GM21786 (cell line): ENCODE measurements around the gene FBXW8.

Source experiments
- ATAC-seq: cut with Tn5 transposase; IDR thresholded peaks from one replicate; pipeline ENCODE4 v1.9.1; 2021; ENCODE audit not compliant: unreplicated experiment

Gene FBXW8, protein sequence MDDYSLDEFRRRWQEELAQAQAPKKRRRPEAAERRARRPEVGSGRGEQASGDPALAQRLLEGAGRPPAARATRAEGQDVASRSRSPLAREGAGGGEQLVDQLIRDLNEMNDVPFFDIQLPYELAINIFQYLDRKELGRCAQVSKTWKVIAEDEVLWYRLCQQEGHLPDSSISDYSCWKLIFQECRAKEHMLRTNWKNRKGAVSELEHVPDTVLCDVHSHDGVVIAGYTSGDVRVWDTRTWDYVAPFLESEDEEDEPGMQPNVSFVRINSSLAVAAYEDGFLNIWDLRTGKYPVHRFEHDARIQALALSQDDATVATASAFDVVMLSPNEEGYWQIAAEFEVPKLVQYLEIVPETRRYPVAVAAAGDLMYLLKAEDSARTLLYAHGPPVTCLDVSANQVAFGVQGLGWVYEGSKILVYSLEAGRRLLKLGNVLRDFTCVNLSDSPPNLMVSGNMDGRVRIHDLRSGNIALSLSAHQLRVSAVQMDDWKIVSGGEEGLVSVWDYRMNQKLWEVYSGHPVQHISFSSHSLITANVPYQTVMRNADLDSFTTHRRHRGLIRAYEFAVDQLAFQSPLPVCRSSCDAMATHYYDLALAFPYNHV

GRCh38 chr12:116910645-116911451, at the start of gene FBXW8:
Gene FBXW8 (plus strand): TSS chr12:116910950. CDS start chr12:116911038, 88 bp downstream.
- peak; percentile 91 for ATAC-seq

DNA sequence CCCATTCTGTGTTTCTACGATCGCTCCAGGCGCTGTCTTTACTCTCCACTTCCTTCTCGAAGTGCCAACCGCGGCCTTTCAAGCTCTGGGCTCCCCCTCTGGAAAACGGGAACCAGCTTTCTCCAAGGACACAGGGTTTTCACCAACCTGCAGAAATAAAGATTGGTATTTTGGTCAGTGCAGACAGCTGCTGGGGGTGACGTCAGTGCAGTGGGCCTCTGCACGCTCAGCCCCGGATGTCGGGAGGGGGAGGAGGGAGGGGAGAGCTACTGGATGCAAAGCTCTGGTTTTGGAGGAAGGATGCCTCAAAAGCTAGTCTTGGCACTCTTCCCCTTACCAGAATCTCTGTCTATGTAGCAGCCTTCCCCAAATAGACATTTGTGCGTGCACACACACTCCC, 49.4 kb upstream of the FBXW8 start:
- peak; percentile 77 for ATAC-seq

DNA sequence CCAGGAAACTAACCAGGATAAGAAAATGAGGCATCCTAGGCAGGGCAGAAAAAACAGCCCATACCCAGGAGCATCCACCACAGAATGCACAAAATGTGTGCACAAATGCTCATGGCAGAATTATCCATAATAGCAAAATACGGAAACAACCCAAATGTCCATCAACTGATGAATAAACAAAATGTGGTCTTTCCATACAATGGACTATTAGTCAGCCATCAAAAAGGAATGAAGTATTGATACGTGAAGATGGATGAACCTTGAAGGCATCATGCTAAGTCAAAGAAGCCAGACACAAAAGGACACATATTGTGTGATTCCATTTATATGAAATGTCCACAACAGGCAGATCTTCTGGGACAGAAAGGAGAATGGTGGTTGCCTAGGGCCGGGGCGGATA, 48.6 kb upstream of the FBXW8 start:
- no peak for ATAC-seq

DNA sequence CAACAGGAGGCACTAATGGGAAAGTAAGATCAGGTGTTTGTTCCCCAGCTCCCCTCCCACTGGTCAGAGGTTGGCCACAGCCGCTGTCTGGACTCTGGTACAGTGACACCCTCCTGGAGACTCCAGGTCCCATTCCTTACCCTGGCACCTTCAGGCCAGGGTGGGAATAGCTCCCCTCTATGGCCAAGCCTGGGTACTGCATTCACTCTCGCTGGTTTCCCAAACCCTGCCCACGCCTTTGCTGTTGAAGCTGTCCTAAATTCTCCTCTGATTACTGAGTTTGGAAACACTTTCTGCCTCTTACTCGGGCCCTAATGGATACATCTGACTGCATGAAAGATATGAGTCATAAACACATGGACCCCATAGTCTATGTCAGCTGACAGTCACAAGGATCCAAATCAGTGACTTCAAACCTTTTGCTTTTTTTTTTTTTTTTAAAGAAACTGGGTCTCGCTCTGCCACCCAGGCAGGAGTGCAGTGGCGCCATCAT, 47.4 kb upstream of the FBXW8 start:
- ATAC-seq: no peak

GRCh38 chr12:116864371-116865160, 46.2 kb upstream of the FBXW8 start:
- ATAC-seq: no peak

DNA sequence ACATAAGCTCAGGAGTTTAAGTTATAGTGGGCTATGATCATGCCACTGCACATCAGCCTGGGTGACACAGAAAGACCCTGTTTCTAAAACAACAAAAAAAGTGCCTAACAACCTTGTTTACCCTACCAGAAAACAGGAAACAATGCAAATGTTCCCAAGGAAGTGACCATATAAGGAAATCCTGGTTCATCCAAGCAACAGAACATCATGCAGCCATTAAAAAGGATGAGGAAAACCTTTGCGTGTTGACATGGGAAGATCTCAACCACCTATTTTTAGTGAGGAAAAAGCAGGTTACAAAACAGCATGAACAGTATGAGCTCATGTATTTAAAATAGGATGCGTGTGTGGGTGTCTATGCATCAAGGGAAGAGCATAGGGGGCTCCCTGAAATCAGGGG, 43.2 kb upstream of the FBXW8 start:
- no peak for ATAC-seq

- ATAC-seq: no peak
Measured at GRCh38 chr12:116870306-116870705, 40.4 kb upstream of the FBXW8 start.

GRCh38 chr12:116874324-116874995, 36.3 kb upstream of the FBXW8 start:
- ATAC-seq: no peak

GRCh38 chr12:116876151-116876869, 34.4 kb upstream of the FBXW8 start:
- ATAC-seq: no peak

- ATAC-seq: no peak
Measured at GRCh38 chr12:116878567-116879508, 31.9 kb upstream of the FBXW8 start.

- no peak for ATAC-seq
Measured at GRCh38 chr12:116879509-116880212, 31.1 kb upstream of the FBXW8 start.

DNA sequence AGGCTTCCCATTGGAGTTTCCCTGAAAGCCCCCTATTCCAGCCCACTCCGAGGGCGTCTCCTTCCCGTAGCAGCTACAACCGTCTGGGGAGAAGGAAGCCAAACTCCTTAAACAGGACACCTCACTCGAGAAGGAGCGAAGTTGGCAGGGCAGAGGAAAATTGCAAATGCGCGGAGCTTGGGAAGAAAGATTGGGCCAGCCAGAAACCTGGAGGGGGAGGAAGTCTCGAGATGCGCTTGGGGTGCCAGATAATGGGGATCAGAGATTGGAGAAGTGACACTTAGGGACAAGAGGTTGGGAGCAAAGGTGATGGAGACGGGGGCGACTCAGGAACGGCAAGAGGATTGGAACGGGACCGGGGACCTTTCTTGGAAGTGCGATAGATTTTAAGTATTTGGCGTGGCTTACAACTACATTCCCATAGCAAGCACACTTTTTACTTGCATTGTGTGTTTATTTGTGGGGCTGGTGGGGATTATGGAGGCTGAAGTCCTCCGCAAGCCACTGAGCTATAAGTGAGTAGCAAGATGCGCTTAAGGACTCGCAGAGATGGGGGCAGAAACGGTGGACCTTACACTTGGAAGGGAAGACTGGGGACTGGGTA, 30.4 kb upstream of the FBXW8 start:
- ATAC-seq: no peak

DNA sequence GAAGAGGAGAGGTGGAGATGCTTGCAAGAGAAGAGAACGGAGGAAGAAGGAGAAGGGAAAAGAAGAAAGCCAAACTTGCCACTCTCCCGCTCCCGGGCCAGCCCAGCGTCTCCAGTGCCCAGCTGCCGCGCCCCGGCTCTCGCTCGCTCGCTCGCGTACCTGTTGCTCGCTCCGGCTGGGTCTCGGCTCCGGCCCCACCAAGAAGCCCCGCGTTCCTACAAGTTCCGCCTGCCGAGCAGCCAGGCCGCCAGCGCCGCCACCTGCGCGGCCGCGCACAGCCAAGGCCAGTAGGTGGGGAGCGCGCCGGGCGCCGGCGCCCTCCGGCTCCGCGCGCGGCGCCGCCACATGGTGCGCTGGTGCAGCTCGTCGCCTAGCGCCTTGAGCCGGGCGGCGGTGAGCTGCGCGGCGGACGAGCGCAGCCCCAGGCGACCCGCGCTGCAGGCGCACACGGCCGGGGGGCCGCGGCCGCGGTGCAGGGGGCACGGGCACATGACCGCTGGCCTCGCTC, 29.9 kb upstream of the FBXW8 start:
- ATAC-seq: no peak

DNA sequence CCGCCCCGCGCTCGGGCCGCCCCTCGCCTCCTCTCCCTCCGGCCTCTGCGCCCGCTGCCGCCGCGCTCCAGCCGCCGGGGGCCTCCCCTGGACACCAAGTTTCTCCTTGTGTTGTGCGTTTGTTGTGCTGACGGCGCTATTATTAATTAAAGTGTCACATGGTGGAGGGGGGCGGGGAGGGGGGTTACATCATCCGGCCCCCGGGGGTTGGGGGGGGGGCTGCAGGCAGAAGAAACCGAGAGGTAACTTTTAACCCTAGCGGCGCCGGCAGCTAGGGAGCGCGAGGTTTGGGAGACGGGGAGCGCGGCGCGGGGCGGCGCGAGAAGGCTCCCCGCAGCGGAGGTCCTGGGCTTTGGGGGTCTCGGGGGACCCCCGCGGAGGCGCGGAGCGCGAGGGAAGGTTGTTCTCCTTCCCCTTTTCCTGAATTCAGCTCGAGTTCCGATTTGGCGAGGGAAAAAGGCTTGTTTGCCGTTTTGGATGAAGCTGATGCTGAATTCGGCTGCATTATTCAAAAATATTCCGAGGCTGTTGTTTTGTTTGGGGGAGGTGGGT, 29.3 kb upstream of the FBXW8 start, which contains the start of gene HRK:
TSS of gene HRK (minus strand) at position 117 of the 552 bp plus-strand sequence. CDS start 134 bp downstream, outside the sequence.
- ATAC-seq: no peak

DNA sequence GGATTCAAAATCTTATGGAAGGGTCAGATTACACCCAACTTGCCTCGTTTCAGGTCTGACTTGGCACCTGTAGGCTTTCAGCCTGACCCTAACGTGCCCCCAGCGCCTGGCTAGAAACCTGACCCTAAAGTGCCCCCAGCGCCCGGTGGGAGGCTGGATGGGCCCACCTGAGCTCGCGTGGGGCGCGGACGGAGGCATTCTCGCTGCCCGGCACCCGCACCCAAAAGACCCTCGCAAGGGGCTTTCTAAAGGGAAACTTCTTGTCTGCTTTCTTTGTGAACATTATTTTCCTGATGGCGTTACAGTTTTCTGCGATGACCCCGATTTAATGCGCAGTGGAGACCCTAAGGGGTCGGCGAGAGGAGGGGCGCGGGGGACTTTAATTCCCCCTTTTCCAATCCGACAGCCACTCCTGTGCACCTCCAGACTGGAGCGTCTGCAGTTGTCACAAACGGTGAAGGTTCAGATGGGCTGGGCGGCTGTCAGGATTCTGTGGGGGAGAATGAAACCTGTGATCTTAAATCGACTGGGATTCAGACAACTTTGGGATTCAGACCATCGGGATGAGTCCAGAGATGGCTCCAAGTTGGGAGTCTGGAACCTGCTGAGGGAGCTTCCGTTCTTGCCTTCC, 28.8 kb upstream of the FBXW8 start:
- no peak for ATAC-seq

DNA sequence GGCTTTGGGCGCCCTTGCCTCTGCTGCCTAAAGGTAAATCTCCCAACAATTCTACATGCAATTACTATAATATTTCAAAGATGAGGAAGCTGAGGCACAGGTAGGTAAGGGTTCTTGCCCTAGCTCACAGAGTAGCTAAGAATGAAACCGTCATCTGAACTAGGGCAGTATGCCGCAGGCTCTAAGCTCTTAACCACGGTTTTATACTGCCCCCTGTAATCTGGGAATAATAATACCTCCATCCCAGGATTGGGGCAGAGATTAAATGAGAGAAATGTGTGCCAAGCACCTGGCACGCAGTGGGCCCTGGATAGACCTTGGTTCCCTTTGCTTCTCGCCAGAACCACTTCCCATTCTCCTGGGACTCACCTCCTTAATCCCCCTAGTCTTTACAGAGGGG, 28.0 kb upstream of the FBXW8 start:
- ATAC-seq: no peak
